Duodenal mucosa (tissue), 2 donors: ENCODE measurements around the gene SORCS2.
"Not testable (repeated sequence)": the region's sequence is repeated elsewhere in the genome, so short reads cannot be mapped to it uniquely, and the experiment has no call there.

Source experiments
- H3K27ac ChIP-seq: one replicate; pipeline ENCODE4 v1.7.0; 2013; ENCODE audit warnings: low read depth, low read length
- H3K27me3 ChIP-seq, 2 donors: one replicate each; pipeline ENCODE4 v1.7.0; 2013; ENCODE audit warnings: low read length in 2 of 2, control low read depth in 1 of 2; ENCODE audit not compliant: insufficient read depth in 2 of 2, control insufficient read depth in 1 of 2
- H3K36me3 ChIP-seq, 2 donors: one replicate each; pipeline ENCODE4 v1.7.0; 2013; ENCODE audit warnings: low read length in 2 of 2, control low read depth in 1 of 2; ENCODE audit not compliant: insufficient read depth in 2 of 2, control insufficient read depth in 1 of 2
- H3K4me1 ChIP-seq, 2 donors: one replicate each; pipeline ENCODE4 v1.7.0; 2013; ENCODE audit warnings: low read length in 2 of 2, control low read depth in 1 of 2; ENCODE audit not compliant: insufficient read depth in 2 of 2, control insufficient read depth in 1 of 2
- H3K4me3 ChIP-seq, 2 donors: one replicate each; pipeline ENCODE4 v1.7.0; 2013; ENCODE audit warnings: low read length in 2 of 2, low read depth in 1 of 2
- H3K9ac ChIP-seq, 2 donors: one replicate each; pipeline ENCODE4 v1.7.0; 2013; ENCODE audit warnings: low read length in 2 of 2, low read depth in 1 of 2
- H3K9me3 ChIP-seq, 2 donors: one replicate each; pipeline ENCODE4 v1.7.0; 2013; ENCODE audit warnings: low read length in 2 of 2, control low read depth in 1 of 2; ENCODE audit not compliant: control insufficient read depth in 1 of 2

The SORCS2 gene

GRCh38 chr4:7208509-7209451 lies 16.4 kb downstream of the SORCS2 start:
- Histone ChIP-seq H3K27ac (no peak overlapping the region), H3K9me3 (no peaks in the 10 kb centered on the region), H3K9ac (no peak overlapping the region), H3K4me1 (no peaks in the 10 kb centered on the region), H3K27me3 (peaks cover 0 to 7% of the 10 kb centered on the region in 2 donors), H3K36me3 (no peaks in the 10 kb centered on the region), H3K4me3 (no peak overlapping the region)

- H3K27me3 ChIP-seq: peaks cover 0 to 7% of the 10 kb centered on the region in 2 donors
- no peaks in the 10 kb centered on the region for H3K4me1 ChIP-seq
Observed at GRCh38 chr4:7209699-7210098, 17.4 kb downstream of the SORCS2 start.

DNA sequence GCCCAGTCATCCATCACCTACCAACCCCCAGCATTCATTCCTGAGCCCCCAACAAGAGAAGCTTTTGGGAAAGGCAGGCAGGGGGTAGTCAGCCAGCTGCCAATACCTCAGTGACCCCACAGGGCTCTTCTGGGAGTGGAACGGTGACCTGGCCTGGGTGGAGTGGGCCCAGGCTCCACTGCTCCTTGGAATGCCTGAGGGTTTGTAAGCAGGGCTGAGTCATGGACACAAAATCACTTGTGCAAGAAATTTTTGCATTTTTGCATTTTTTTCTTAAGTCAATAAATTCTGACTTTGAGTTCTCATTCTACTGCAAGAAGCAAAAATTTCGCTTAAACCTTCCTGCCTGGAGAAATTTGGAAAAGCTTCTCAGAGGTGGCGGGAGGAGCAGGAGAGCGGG lies 18.5 kb downstream of the SORCS2 start:
- Histone ChIP-seq H3K9me3 (no peaks in the 10 kb centered on the region), H3K36me3 (no peaks in the 10 kb centered on the region), H3K9ac (no peak overlapping the region), H3K4me1 (no peaks in the 10 kb centered on the region), H3K27me3 (peaks cover 0 to 5% of the 10 kb centered on the region in 2 donors), H3K27ac (no peak overlapping the region), H3K4me3 (no peak overlapping the region)

More at GRCh38 chr4:7209699-7210098, 17.4 kb downstream of the SORCS2 start:
- no peaks in the 10 kb centered on the region for H3K9me3 ChIP-seq
- H3K4me3 ChIP-seq: no peak overlapping the region
- H3K27ac ChIP-seq: no peak overlapping the region
- H3K36me3 ChIP-seq: no peaks in the 10 kb centered on the region
- H3K9ac ChIP-seq: no peak overlapping the region

- H3K4me3 ChIP-seq: no peak overlapping the region
- H3K27me3 ChIP-seq: no peaks in the 10 kb centered on the region
- no peaks in the 10 kb centered on the region for H3K4me1 ChIP-seq
- no peak overlapping the region for H3K27ac ChIP-seq
- H3K9ac ChIP-seq: no peak overlapping the region
- H3K9me3 ChIP-seq: no peaks in the 10 kb centered on the region
- H3K36me3 ChIP-seq: no peaks in the 10 kb centered on the region
Observed at GRCh38 chr4:7212101-7212674, 19.9 kb downstream of the SORCS2 start.

- Histone ChIP-seq H3K4me3 (no peak overlapping the region), H3K9ac (no peak overlapping the region), H3K9me3 (no peaks in the 10 kb centered on the region), H3K36me3 (no peaks in the 10 kb centered on the region), H3K27ac (no peak overlapping the region), H3K27me3 (no peaks in the 10 kb centered on the region), H3K4me1 (peaks cover 0 to 4% of the 10 kb centered on the region in 2 donors)
Observed at GRCh38 chr4:7212921-7213320, 20.6 kb downstream of the SORCS2 start.

- H3K4me1 ChIP-seq: peaks cover 0 to 4% of the 10 kb centered on the region in 2 donors
- H3K27ac ChIP-seq: no peak overlapping the region
- H3K4me3 ChIP-seq: no peak overlapping the region
- no peaks in the 10 kb centered on the region for H3K9me3 ChIP-seq
- no peaks in the 10 kb centered on the region for H3K27me3 ChIP-seq
- H3K36me3 ChIP-seq: no peaks in the 10 kb centered on the region
- no peak overlapping the region for H3K9ac ChIP-seq
Observed at GRCh38 chr4:7213807-7214206, 21.5 kb downstream of the SORCS2 start.

- Histone ChIP-seq H3K9ac (no peak overlapping the region), H3K4me3 (no peak overlapping the region), H3K36me3 (no peaks in the 10 kb centered on the region), H3K27ac (no peak overlapping the region), H3K4me1 (peaks cover 0 to 4% of the 10 kb centered on the region in 2 donors), H3K27me3 (no peaks in the 10 kb centered on the region), H3K9me3 (no peaks in the 10 kb centered on the region)
Observed at GRCh38 chr4:7214359-7214758, 22.0 kb downstream of the SORCS2 start.

DNA sequence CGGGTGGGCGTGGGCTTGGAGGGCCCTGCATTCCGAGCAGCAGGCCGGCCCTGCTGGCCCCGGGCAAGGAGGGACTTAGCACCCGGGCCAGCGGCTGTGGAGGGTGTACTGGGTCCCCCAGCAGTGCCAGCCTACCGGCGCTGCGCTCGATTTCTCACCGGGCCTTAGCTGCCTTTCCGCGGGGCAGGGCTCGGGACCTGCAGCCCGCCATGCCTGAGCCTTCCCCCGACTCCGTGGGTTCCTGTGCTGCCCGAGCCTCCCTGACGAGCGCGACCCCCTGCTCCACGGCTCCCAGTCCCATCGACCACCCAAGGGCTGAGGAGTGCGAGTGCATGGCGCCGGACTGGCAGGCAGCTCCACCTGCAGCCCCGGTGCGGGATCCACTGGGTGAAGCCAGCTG lies 22.8 kb downstream of the SORCS2 start:
- not testable (repeated sequence) for H3K36me3 ChIP-seq, H3K9ac ChIP-seq, H3K27me3 ChIP-seq, H3K4me3 ChIP-seq, H3K27ac ChIP-seq, H3K4me1 ChIP-seq, H3K9me3 ChIP-seq

GRCh38 chr4:7217039-7217438 lies 24.7 kb downstream of the SORCS2 start:
- Histone ChIP-seq H3K9me3 (no peaks in the 10 kb centered on the region), H3K4me1 (peaks cover 0 to 4% of the 10 kb centered on the region in 2 donors), H3K4me3 (no peak overlapping the region), H3K9ac (no peak overlapping the region), H3K36me3 (no peaks in the 10 kb centered on the region), H3K27me3 (no peaks in the 10 kb centered on the region), H3K27ac (no peak overlapping the region)

DNA sequence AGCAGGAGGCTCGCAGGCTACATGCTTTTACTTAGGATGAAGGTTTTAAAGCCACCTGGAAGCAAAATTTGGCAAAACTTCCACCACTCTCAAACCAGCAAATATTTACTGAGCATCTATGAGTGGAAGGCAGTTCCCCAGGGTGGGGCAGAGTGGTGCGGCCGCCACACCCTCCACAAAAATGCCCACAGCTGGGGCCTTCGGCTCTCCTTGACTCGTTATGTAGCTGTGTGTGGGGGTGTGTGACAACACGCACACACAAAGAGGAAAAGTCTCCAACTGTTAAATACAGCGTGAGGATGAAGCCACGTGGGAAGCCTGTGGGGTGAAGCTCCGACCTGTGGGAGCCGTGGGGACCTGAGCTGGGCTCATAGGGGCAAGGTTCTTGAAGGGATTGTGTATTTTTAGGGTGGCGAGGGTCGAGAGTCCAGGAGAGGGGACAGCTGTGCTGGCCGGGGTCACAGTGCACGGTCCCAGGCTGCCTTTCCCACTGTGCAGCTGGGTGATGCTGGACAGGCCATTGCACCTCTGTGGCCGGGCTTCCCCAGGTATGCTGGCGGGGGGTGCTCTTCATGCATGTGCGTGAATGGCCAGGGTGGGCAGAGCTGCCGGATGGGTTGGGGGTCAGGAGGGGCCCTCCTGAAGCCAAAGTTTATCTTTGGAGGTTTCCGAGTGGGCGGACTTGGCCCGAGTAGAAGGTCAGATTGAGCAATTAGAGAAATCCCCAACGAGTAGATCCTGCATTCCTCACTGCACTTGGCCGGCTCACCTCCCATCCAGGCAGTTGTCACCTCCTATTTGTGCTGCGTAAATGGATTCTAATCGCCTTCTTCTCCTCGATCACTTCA lies 25.4 kb downstream of the SORCS2 start:
- no peak overlapping the region for H3K27ac ChIP-seq
- H3K4me3 ChIP-seq: no peak overlapping the region
- no peaks in the 10 kb centered on the region for H3K9me3 ChIP-seq
- peaks cover 0 to 4% of the 10 kb centered on the region in 2 donors for H3K4me1 ChIP-seq
- H3K36me3 ChIP-seq: no peaks in the 10 kb centered on the region
- H3K9ac ChIP-seq: no peak overlapping the region
- H3K27me3 ChIP-seq: no peaks in the 10 kb centered on the region
